Measurements from ENCODE around the gene ATF5. TPM values are rescaled to one million over a fixed set of nuclear protein-coding genes. Genes with fewer than 3 reads are reported as not detected.

ATF5 gene
- total and polyA plus RNA-seq, 2 experiments from 2014 or later = 23.8 to 34.4 TPM

- WGBS (ENCODE audit: low lambda C conversion rate, missing lambda C conversion rate) = 93% methylated on average over 14 of the region's 14 CpGs
- no peaks in the 10 kb centered on the region for H3K27me3 ChIP-seq
- H3K9me3 ChIP-seq (ENCODE audit: low read depth) = no peaks in the 10 kb centered on the region
- DNase-seq (ENCODE audit: low spot score) = no peak
- H3K4me1 ChIP-seq (ENCODE audit: insufficient read depth) = peaks cover 8% of the 10 kb centered on the region
- TF ChIP-seq EZH2phosphoT487 (IDR thresholded peaks at IDR 0.05; ENCODE audit: low read depth, severe bottlenecking, unreplicated experiment) (no peak), EZH2 (IDR thresholded peaks at IDR 0.05; ENCODE audit: borderline replicate concordance) (no peak)
- TF ChIP-seq, protein P1, sequence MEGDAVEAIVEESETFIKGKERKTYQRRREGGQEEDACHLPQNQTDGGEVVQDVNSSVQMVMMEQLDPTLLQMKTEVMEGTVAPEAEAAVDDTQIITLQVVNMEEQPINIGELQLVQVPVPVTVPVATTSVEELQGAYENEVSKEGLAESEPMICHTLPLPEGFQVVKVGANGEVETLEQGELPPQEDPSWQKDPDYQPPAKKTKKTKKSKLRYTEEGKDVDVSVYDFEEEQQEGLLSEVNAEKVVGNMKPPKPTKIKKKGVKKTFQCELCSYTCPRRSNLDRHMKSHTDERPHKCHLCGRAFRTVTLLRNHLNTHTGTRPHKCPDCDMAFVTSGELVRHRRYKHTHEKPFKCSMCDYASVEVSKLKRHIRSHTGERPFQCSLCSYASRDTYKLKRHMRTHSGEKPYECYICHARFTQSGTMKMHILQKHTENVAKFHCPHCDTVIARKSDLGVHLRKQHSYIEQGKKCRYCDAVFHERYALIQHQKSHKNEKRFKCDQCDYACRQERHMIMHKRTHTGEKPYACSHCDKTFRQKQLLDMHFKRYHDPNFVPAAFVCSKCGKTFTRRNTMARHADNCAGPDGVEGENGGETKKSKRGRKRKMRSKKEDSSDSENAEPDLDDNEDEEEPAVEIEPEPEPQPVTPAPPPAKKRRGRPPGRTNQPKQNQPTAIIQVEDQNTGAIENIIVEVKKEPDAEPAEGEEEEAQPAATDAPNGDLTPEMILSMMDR (IDR thresholded peaks at IDR 0.05; ENCODE audit: poor library complexity) = no peak
- H2AFZ ChIP-seq = no peak overlapping the region
- no peaks in the 10 kb centered on the region for H4K20me1 ChIP-seq (ENCODE audit: insufficient read depth, poor library complexity, severe bottlenecking)
- H3K79me2 ChIP-seq = peaks cover 54% of the 10 kb centered on the region
- no peak overlapping the region for H3K4me3 ChIP-seq
- peak overlapping the region; percentile 84 for H3K4me2 ChIP-seq
- H3K9me2 ChIP-seq (replicated peaks; ENCODE audit: insufficient read depth) = no peaks in the 10 kb centered on the region
- peak overlapping the region; percentile 98 for H3K27ac ChIP-seq
- no peaks in the 10 kb centered on the region for H3K36me3 ChIP-seq (replicated peaks; ENCODE audit: insufficient read depth, low read depth)
Observed at GRCh38 chr19:49927526-49928264, 1.3 kb upstream of the ATF5 start.

- Histone ChIP-seq H3K4me2 (peak overlapping the region; percentile 84), H3K27ac (peak overlapping the region; percentile 98), H3K4me3 (peak overlapping the region; percentile 80), H3K9me3 (ENCODE audit: low read depth) (no peaks in the 10 kb centered on the region), H3K9me2 (replicated peaks; ENCODE audit: insufficient read depth) (no peaks in the 10 kb centered on the region), H3K79me2 (peaks cover 33% of the 10 kb centered on the region), H4K20me1 (ENCODE audit: insufficient read depth, poor library complexity, severe bottlenecking) (no peaks in the 10 kb centered on the region), H3K27me3 (no peaks in the 10 kb centered on the region), H3K36me3 (replicated peaks; ENCODE audit: insufficient read depth, low read depth) (no peaks in the 10 kb centered on the region), H3K4me1 (ENCODE audit: insufficient read depth) (peaks cover 8% of the 10 kb centered on the region), H2AFZ (peak overlapping the region; percentile 91)
- WGBS (ENCODE audit: low lambda C conversion rate, missing lambda C conversion rate) = 8% methylated on average over 38 of the region's 43 CpGs
- TF ChIP-seq EZH2phosphoT487 (IDR thresholded peaks at IDR 0.05; ENCODE audit: low read depth, severe bottlenecking, unreplicated experiment) (no peak), EZH2 (IDR thresholded peaks at IDR 0.05; ENCODE audit: borderline replicate concordance) (no peak)
- TF ChIP-seq, protein P1 (IDR thresholded peaks at IDR 0.05; ENCODE audit: poor library complexity) = no peak
- peak; percentile 95 for DNase-seq (ENCODE audit: low spot score)
Observed at GRCh38 chr19:49929611-49930482, 842 bp downstream of the ATF5 start.

GRCh38 chr19:49930483-49931011, 1.5 kb downstream of the ATF5 start:
- no peaks in the 10 kb centered on the region for H3K9me3 ChIP-seq (ENCODE audit: low read depth)
- H3K4me1 ChIP-seq (ENCODE audit: insufficient read depth) = peaks cover 8% of the 10 kb centered on the region
- H4K20me1 ChIP-seq (ENCODE audit: insufficient read depth, poor library complexity, severe bottlenecking) = no peaks in the 10 kb centered on the region
- H3K27me3 ChIP-seq = no peaks in the 10 kb centered on the region
- 74% methylated on average over 12 of the region's 15 CpGs for WGBS (ENCODE audit: low lambda C conversion rate, missing lambda C conversion rate)
- no peaks in the 10 kb centered on the region for H3K36me3 ChIP-seq (replicated peaks; ENCODE audit: insufficient read depth, low read depth)
- no peak overlapping the region for H3K4me3 ChIP-seq
- no peak overlapping the region for H3K27ac ChIP-seq
- TF ChIP-seq EZH2phosphoT487 (IDR thresholded peaks at IDR 0.05; ENCODE audit: low read depth, severe bottlenecking, unreplicated experiment) = no peak
- TF ChIP-seq, protein P1 (IDR thresholded peaks at IDR 0.05; ENCODE audit: poor library complexity) = no peak
- TF ChIP-seq EZH2 (IDR thresholded peaks at IDR 0.05; ENCODE audit: borderline replicate concordance) = no peak
- DNase-seq (ENCODE audit: low spot score) = no peak
- H3K4me2 ChIP-seq = peak overlapping the region; percentile 84
- peaks cover 26% of the 10 kb centered on the region for H3K79me2 ChIP-seq
- H2AFZ ChIP-seq = no peak overlapping the region
- H3K9me2 ChIP-seq (replicated peaks; ENCODE audit: insufficient read depth) = no peaks in the 10 kb centered on the region
